Stomach (tissue), 4 donors: ENCODE results near the gene KLHL3.

Source experiments
- EP300 ChIP-seq: sonication (generic); formaldehyde crosslinking; IDR thresholded peaks from one replicate; pipeline ENCODE4 v1.6.1; 2017; ENCODE audit warnings: antibody characterized with exemption
- POLR2A ChIP-seq, 4 donors: fragments of 450-650 bp; IDR thresholded peaks; one replicate each; pipeline ENCODE4 v1.6.1; 2016; ENCODE audit warnings: antibody characterized with exemption in 4 of 4, control low read depth in 2 of 4, mild to moderate bottlenecking in 1 of 4, moderate library complexity in 1 of 4
- TF ChIP-seq, protein P1 (sequence below), 7 experiments: fragments of 450-650 bp in 4 of 7; fragments of 200-600 bp in 3 of 7; sonication (generic) in 3 of 7; IDR thresholded peaks; one replicate each; pipeline ENCODE4 v1.5.1; 2016 to 2019; ENCODE audit warnings: antibody characterized with exemption in 7 of 7, control low read depth in 2 of 7, mild to moderate bottlenecking in 1 of 7

DNA sequence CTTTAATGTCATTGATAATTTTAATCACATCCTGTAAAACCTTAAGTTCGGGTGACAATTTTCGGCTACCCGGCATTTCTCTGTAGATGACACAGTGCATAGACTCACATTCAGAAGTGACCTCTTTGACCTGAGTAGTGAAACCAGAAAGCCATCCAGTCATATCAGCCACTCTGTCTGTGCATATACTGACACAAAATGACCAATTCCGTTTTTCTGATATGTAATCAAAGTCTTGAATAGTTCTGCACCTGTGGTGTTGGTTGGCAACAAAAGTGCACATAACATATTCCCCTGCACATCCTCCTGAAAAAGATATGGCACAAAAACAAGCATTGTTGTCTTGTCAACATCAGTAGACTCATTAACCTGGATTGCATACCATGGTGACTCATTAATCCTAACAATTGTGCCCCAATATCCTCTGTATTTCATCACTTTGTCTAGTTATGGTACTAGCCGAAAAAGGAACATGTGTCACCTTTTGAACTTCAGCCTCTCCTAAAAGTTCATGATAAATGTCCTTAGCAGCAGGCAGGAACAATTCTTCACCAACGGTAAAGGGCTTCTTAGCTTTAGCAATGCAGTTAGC, 22.9 kb upstream of the KLHL3 start:
- TF ChIP-seq, protein P1, sequence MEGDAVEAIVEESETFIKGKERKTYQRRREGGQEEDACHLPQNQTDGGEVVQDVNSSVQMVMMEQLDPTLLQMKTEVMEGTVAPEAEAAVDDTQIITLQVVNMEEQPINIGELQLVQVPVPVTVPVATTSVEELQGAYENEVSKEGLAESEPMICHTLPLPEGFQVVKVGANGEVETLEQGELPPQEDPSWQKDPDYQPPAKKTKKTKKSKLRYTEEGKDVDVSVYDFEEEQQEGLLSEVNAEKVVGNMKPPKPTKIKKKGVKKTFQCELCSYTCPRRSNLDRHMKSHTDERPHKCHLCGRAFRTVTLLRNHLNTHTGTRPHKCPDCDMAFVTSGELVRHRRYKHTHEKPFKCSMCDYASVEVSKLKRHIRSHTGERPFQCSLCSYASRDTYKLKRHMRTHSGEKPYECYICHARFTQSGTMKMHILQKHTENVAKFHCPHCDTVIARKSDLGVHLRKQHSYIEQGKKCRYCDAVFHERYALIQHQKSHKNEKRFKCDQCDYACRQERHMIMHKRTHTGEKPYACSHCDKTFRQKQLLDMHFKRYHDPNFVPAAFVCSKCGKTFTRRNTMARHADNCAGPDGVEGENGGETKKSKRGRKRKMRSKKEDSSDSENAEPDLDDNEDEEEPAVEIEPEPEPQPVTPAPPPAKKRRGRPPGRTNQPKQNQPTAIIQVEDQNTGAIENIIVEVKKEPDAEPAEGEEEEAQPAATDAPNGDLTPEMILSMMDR (IDR thresholded peaks at IDR 0.05), result no peak
- no peak for TF ChIP-seq EP300
- no peak for TF ChIP-seq POLR2A (IDR thresholded peaks at IDR 0.05)
